ENCODE measurements around the gene C1R. TPM values are rescaled to one million over a fixed set of nuclear protein-coding genes. Genes with fewer than 3 reads are reported as not detected.

C1R gene
- total RNA-seq, 4 donors from 2014 or later = 47.5 to 97.8 (median 74.9) TPM

DNA sequence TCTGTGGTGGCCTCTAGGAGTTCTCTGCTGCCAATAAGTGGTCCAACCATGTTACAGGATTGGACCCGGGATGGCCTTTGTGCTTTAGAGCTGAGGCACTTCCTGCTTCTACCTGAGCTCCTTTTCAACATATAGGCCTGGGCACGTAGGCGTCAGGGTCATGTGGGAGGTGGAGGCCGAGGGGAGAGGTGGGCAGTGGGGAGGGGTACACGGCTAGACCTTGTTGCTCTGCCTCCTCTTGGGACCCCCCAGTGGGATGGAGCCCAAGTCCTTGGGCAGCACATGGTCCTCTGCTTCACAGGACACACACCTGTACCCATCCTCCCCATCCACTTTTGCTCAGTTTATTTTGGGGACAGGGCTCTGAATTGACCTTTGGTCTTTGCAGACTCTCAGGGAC lies 29.1 kb upstream of the C1R start:
- no peak for DNase-seq
- H3K9me3 ChIP-seq = no peaks in the 10 kb centered on the region
- H3K36me3 ChIP-seq = no peaks in the 10 kb centered on the region
- H3K27me3 ChIP-seq = no peaks in the 10 kb centered on the region
- intact Hi-C loops (cut with DNase I; ENCODE audit: low total_unique reads) = no loop called here
- ATAC-seq = no peak
- no peak overlapping the region for H3K27ac ChIP-seq
- in situ Hi-C loops (cut with MboI; ENCODE audit: low sequenced_read_pairs in 4 of 4) = loop anchor here in 2 of 4 donors (25.0 kb wide), 2 partner anchors 184 to 209 kb away; partner anchors contain the start of genes ATN1 (in 1 of the 2), C12orf57 (in 1 of the 2), ENO2 (in 1 of the 2) and LRRC23 (in 1 of the 2)
- H3K4me3 ChIP-seq = no peak overlapping the region
- TF ChIP-seq, protein P1, sequence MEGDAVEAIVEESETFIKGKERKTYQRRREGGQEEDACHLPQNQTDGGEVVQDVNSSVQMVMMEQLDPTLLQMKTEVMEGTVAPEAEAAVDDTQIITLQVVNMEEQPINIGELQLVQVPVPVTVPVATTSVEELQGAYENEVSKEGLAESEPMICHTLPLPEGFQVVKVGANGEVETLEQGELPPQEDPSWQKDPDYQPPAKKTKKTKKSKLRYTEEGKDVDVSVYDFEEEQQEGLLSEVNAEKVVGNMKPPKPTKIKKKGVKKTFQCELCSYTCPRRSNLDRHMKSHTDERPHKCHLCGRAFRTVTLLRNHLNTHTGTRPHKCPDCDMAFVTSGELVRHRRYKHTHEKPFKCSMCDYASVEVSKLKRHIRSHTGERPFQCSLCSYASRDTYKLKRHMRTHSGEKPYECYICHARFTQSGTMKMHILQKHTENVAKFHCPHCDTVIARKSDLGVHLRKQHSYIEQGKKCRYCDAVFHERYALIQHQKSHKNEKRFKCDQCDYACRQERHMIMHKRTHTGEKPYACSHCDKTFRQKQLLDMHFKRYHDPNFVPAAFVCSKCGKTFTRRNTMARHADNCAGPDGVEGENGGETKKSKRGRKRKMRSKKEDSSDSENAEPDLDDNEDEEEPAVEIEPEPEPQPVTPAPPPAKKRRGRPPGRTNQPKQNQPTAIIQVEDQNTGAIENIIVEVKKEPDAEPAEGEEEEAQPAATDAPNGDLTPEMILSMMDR (IDR thresholded peaks at IDR 0.05 in 4 of 5, conservative IDR thresholded peaks at IDR 0.05 in 1 of 5) = no peak
- TF ChIP-seq POLR2A (IDR thresholded peaks at IDR 0.05) = no peak
- H3K4me1 ChIP-seq = peaks cover 5 to 11% of the 10 kb centered on the region in 2 donors

DNA sequence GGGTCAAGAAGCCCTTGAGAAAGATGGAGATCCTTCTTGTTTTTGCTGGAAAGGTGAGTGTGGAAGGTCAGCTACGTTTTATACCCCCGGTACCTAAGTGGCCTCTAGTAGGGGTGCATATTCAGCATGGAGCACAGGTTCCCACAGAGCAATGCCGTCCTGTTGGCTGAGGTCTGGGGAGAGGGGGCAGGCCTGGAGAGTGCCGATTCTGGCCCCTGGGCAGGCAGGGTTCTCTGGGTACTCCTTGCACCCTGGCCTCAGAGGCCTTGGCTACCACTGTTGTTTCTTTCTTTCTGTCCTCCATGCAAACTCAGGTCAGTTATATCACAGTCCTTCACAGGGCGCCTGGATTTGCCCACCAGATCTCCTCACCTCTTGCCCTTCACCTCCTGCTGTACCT lies 27.9 kb upstream of the C1R start:
- no peaks in the 10 kb centered on the region for H3K27me3 ChIP-seq
- no peak for ATAC-seq
- intact Hi-C loops (cut with DNase I; ENCODE audit: low total_unique reads) = no loop called here
- in situ Hi-C loops (cut with MboI; ENCODE audit: low sequenced_read_pairs in 4 of 4) = loop anchor here in 2 of 4 donors (25.0 kb wide), 2 partner anchors 183 to 208 kb away; partner anchors contain the start of genes ATN1 (in 1 of the 2), C12orf57 (in 1 of the 2), ENO2 (in 1 of the 2) and LRRC23 (in 1 of the 2)
- peaks cover 5 to 11% of the 10 kb centered on the region in 2 donors for H3K4me1 ChIP-seq
- H3K9me3 ChIP-seq = no peaks in the 10 kb centered on the region
- TF ChIP-seq, protein P1 (IDR thresholded peaks at IDR 0.05 in 4 of 5, conservative IDR thresholded peaks at IDR 0.05 in 1 of 5) = no peak
- no peak for TF ChIP-seq POLR2A (IDR thresholded peaks at IDR 0.05)
- H3K4me3 ChIP-seq = no peak overlapping the region
- H3K27ac ChIP-seq = no peak overlapping the region
- DNase-seq = no peak
- no peaks in the 10 kb centered on the region for H3K36me3 ChIP-seq

DNA sequence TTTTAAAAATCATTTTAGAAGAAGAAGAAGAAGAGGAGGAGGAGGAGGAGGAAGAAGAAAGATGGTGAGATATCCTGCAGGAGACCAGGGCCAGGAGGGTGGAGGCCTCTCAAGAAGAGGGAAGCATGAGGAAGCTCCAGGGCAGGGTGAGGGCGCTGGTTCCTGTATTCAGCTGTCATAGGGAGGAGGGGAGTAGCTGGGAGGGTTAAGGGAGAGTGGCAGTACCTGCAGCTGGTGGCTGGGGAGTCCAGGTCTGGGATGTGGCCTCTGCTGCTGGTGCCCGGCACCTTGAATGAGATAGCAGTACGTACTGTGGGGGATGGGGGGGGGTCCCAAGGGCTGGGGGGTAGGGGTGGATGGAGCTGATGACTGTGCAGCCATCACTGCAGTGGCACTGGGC lies 26.6 kb upstream of the C1R start:
- in situ Hi-C loops (cut with MboI; ENCODE audit: low sequenced_read_pairs in 4 of 4) (loop anchor here (10.0 to 25.0 kb wide), 4 partner anchors 174 to 207 kb away; partner anchors contain the start of genes ATN1 (in 2 of the 4), C12orf57 (in 2 of the 4), RNU7-1 (in 2 of the 4) and ENO2 (in 1 of the 4)), intact Hi-C loops (cut with DNase I; ENCODE audit: low total_unique reads) (no loop called here)
- TF ChIP-seq POLR2A (IDR thresholded peaks at IDR 0.05) = no peak
- TF ChIP-seq, protein P1 (IDR thresholded peaks at IDR 0.05 in 4 of 5, conservative IDR thresholded peaks at IDR 0.05 in 1 of 5) = no peak

DNA sequence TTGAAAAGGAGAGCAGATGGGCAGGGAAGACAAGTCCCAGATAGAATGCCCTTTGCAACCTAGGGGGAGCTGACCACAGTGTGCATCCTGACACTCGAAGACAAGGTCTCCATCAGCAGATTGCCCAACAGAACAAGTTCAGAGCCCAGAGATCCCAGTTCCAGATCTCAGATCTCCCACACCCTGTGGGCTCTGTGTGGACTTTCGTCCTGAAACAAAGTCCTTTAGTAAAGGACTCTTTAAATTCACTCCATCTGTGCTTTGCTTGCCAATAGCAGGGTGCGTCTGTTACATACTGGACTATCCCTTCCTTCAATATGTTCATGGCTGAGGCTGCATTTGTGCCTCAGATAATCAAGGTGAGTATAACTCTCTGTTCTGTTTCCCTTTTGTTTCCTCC lies 25.4 kb upstream of the C1R start:
- no peak overlapping the region for H3K27ac ChIP-seq
- H3K4me3 ChIP-seq = no peak overlapping the region
- H3K9me3 ChIP-seq = no peaks in the 10 kb centered on the region
- H3K27me3 ChIP-seq = no peaks in the 10 kb centered on the region
- no peaks in the 10 kb centered on the region for H3K36me3 ChIP-seq
- no peak for TF ChIP-seq POLR2A (IDR thresholded peaks at IDR 0.05)
- TF ChIP-seq, protein P1 (IDR thresholded peaks at IDR 0.05 in 4 of 5, conservative IDR thresholded peaks at IDR 0.05 in 1 of 5) = no peak
- no peak for ATAC-seq
- in situ Hi-C loops (cut with MboI; ENCODE audit: low sequenced_read_pairs in 4 of 4) = loop anchor here (10.0 to 25.0 kb wide), 4 partner anchors 173 to 205 kb away; partner anchors contain the start of genes ATN1 (in 2 of the 4), C12orf57 (in 2 of the 4), RNU7-1 (in 2 of the 4) and ENO2 (in 1 of the 4)
- intact Hi-C loops (cut with DNase I; ENCODE audit: low total_unique reads) = no loop called here
- peaks cover 4 to 8% of the 10 kb centered on the region in 2 donors for H3K4me1 ChIP-seq
- DNase-seq = no peak

More for the DNA sequence above, 26.6 kb upstream of the C1R start:
- no peak for ATAC-seq
- Histone ChIP-seq H3K27ac (no peak overlapping the region), H3K4me1 (peaks cover 5 to 11% of the 10 kb centered on the region in 2 donors), H3K27me3 (no peaks in the 10 kb centered on the region), H3K36me3 (no peaks in the 10 kb centered on the region), H3K9me3 (no peaks in the 10 kb centered on the region), H3K4me3 (no peak overlapping the region)
- no peak for DNase-seq

Data from gastrocnemius medialis (tissue), 4 donors.